Putamen (tissue), 1 donor: ENCODE data around the gene SRL.

Experiments used
- DNase-seq: peaks from one replicate; pipeline ENCODE4 v3.0.0-alpha.2; 2016; ENCODE audit warnings: low spot score

The SRL gene

GRCh38 chr16:4241928-4242283, at the start of gene SRL:
SRL (minus strand) TSS chr16:4242080; CDS start chr16:4242067, 13 bp downstream.
- DNase-seq, result no peak

- DNase-seq, result no peak
These were observed 48.5 kb upstream of the SRL start for GRCh38 chr16:4290236-4290830.

GRCh38 chr16:4288148-4288921, 46.5 kb upstream of the SRL start:
- peak; percentile 42 for DNase-seq

GRCh38 chr16:4285167-4285566, 43.3 kb upstream of the SRL start:
- DNase-seq, result no peak

GRCh38 chr16:4283939-4284338, 42.1 kb upstream of the SRL start:
- no peak for DNase-seq

GRCh38 chr16:4283441-4283840, 41.6 kb upstream of the SRL start:
- no peak for DNase-seq

- no peak for DNase-seq
These were observed 38.7 kb upstream of the SRL start for GRCh38 chr16:4280625-4281024.

- DNase-seq, result no peak
These were observed 36.2 kb upstream of the SRL start for GRCh38 chr16:4277987-4278513.

GRCh38 chr16:4275861-4276260, 34.0 kb upstream of the SRL start:
- DNase-seq, result no peak

- no peak for DNase-seq
These were observed 32.0 kb upstream of the SRL start for GRCh38 chr16:4273858-4274311.

- peak; percentile 69 for DNase-seq
These were observed 30.5 kb upstream of the SRL start for GRCh38 chr16:4272114-4272956.

- peak; percentile 92 for DNase-seq
These were observed 29.6 kb upstream of the SRL start for GRCh38 chr16:4271176-4272113.

- no peak for DNase-seq
These were observed 28.7 kb upstream of the SRL start for GRCh38 chr16:4270595-4270994.

- no peak for DNase-seq
These were observed 28.2 kb upstream of the SRL start for GRCh38 chr16:4270091-4270490.

- DNase-seq, result no peak
These were observed 24.5 kb upstream of the SRL start for GRCh38 chr16:4266372-4266771.

GRCh38 chr16:4265676-4266075, 23.8 kb upstream of the SRL start:
- DNase-seq, result no peak

- no peak for DNase-seq
These were observed 22.7 kb upstream of the SRL start for GRCh38 chr16:4264546-4264945.

GRCh38 chr16:4263504-4264436, 21.9 kb upstream of the SRL start:
- DNase-seq, result no peak

GRCh38 chr16:4262303-4262835, 20.5 kb upstream of the SRL start:
- DNase-seq, result no peak

- no peak for DNase-seq
These were observed 19.8 kb upstream of the SRL start for GRCh38 chr16:4261557-4262172.
